ENCODE data around the gene FAM3C.
A peak's percentile ranks its signal among the peaks of the same experiment; 100 is the strongest.
"Not testable (repeated sequence)": the region's sequence is repeated elsewhere in the genome, so short reads cannot be mapped to it uniquely, and the experiment has no call there.

- TF ChIP-seq REST (IDR thresholded peaks at IDR 0.05; ENCODE audit: low read depth); EZH2 (IDR thresholded peaks at IDR 0.05); EGR1 (IDR thresholded peaks at IDR 0.05; ENCODE audit: low read depth); POLR2A (IDR thresholded peaks at IDR 0.05; ENCODE audit: borderline replicate concordance, extremely low read depth, insufficient read depth, insufficient read length): not testable (repeated sequence)
- peak in 1 of 3 experiments; percentile 14; a peak in 1 of 6 replicates for TF ChIP-seq CTCF (IDR thresholded peaks at IDR 0.05 in 2 of 3, conservative IDR thresholded peaks at IDR 0.05 in 1 of 3; ENCODE audit: borderline replicate concordance in 1 of 3, insufficient read depth in 1 of 3, low read depth in 2 of 3, low read length in 2 of 3)
Observed at GRCh38 chr7:121438043-121438955, 42.2 kb upstream of the FAM3C start.
